Loucy (cell line): ENCODE measurements around the gene HAVCR2.

ENCODE experiments used
- CTCF ChIP-seq: fragments of 200-600 bp; sonication (generic); conservative IDR thresholded peaks from 2 replicates; pipeline ENCODE4 v1.5.1; 2014; ENCODE audit warnings: mild to moderate bottlenecking, antibody characterized with exemption, low read length
- EZH2phosphoT487 ChIP-seq: fragments of 200-600 bp; IDR thresholded peaks from 2 replicates; pipeline ENCODE4 v1.6.1; 2018; ENCODE audit warnings: antibody characterized with exemption, mild to moderate bottlenecking, moderate library complexity, borderline replicate concordance

- TF ChIP-seq CTCF (no peak), EZH2phosphoT487 (no peak)
Measured at GRCh38 chr5:157109744-157110143, 900 bp upstream of the HAVCR2 start.
